ENCODE data around the gene FOXN4.

The FOXN4 gene

DNA sequence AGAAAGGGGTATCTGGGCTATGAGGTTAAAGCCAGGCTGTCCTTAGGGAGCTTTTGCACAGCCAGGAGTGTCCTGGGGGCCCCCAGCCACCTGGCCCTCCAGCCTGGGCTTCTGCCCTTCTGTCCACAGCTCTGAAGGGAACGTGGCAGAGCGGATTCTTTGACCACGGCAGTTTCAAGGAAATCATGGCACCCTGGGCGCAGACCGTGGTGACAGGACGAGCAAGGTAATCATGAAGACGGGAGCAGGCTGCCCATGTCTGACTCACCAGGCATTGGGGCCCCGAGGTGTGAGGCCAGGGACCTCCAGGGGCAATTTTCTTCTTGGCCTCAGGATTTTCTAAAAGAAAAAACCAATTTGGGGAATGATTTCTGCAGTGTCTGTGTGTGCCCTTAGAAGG lies 53.1 kb downstream of the FOXN4 start:
- no peak for DNase-seq

DNA sequence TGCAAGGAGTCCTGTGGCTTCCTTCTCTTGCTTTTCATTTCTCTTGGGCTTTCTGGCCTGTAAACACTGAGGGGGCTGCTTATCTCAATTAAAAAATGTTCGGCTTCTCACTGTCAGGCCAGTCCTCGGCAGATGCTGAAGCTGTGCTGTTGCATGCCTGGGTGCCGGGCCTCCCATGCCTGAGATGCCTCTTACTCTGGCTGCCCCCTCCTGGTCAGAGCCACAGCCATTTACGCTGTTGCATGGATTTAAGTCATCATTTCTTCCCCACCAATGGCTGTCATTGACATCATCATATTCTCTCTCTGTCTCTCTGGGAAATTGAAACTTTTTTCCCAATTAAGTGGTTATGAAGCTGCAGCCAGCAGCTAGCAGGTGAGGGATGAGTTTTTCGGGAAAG lies 53.7 kb downstream of the FOXN4 start:
- DNase-seq, result no peak

DNA sequence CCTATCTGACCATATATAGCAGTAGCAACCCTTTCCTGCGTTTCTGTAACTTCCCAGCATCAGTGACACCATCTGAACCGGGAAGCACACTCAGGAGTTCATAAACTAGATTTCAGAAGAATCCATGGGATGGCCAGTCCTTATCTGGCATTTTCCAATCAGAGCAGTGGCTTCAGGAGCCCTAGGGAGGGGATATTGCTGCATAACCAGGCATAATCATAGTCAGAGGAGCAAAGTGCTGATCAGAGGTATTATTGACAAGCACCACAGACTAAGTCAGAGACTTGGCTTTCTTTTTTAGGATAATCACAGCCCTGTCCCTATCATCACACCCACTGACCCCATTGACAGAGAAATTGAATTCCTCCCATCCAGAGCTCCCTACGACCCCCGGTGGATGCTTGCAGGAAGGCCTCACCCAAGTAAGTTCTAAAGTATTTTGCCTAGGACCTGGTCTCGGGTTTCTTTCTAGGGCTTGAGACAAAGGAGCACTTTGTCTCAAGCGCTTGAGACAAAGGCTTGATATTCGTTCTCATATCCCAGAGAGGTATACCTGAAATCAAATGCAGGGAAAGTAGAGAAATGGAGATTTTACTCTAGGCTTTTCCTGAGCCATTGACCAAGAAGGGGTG lies 55.1 kb downstream of the FOXN4 start:
- no peak for DNase-seq

DNA sequence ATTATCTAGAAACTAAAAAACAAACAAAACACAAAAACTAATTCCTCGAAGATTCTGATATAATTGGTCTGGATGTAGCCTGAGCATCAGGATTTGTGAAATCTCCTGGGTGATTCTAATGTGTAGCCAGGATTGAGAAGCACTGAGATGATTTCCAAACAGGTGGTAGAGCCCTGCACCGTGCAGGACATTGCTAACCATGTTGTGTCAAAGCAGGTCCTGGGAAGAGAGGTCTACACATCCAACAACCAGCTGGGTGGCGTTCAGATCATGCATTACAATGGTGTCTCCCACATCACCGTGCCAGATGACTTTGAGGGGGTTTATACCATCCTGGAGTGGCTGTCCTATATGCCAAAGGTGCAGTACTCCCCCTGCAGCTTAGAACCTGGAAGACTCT lies 56.3 kb downstream of the FOXN4 start:
- no peak for DNase-seq

DNA sequence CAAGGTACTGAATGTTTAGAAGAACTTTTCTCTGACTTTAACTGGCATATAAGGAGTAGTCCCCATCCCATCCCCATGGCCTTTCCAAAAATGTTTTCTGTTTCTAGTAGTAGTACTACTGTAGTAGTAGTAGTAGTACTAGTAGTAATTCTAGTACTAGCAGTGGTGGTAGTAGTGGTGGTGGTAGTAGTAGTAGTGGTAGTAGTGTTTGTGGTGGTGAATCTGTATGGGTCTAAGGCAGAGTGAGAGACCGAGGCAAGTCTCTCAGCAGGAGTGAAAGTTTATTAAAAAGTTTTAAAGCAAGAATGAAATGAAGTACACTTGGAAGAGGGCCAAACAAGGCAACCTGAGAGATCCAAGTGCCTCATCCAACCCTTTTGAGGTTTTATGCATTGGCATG lies 58.6 kb downstream of the FOXN4 start:
- DNase-seq, result no peak

DNA sequence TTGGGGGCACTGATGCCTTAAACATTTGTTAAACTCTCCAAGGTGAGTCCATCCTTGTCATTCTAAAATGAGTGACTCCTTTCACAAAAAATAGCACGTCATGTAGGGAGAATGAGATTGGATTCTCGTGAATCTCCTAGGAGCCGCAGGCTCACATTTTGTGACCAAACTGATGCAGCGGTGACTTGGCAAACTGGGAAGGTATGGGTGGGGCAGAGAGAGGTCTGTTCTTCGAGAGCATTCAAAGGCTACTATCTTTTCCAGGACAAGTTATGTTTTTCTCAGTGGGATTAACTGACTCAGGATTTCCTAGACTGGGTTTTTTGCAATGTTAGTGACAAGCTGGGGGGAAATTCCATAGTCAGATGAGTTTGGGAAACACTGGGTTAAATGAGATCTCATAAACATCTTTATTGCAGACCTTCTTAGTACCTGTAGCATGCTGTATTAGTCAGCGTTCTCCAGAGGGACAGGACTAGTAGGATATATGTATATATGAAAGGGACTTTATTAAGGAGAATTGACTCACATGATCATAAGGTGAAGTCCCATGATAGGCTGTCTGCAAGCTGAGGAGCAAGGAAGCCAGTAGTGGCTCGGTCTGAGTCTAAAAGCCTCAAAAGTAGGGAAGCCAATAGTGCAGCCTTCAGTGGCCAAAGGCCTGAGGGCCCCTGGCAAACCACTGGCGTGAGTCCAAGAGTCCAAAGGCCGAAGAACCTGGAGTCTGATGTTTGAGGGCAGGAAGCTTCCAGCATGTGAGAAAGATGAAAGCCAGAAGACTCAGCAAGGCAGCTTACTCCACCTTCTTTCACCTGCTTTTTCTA lies 61.0 kb downstream of the FOXN4 start:
- DNase-seq, result no peak

DNA sequence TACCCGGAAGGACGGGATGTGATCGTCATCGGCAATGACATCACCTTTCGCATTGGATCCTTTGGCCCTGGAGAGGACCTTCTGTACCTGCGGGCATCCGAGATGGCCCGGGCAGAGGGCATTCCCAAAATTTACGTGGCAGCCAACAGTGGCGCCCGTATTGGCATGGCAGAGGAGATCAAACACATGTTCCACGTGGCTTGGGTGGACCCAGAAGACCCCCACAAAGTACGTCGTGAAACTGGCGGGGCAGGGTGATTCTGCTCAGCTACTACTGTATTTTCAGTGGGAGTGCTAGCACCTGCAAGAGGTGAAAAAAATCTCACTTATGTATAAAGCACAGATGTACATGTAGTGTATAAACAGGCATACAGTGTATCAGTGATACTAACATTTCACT lies 62.9 kb downstream of the FOXN4 start:
- DNase-seq, result no peak

DNA sequence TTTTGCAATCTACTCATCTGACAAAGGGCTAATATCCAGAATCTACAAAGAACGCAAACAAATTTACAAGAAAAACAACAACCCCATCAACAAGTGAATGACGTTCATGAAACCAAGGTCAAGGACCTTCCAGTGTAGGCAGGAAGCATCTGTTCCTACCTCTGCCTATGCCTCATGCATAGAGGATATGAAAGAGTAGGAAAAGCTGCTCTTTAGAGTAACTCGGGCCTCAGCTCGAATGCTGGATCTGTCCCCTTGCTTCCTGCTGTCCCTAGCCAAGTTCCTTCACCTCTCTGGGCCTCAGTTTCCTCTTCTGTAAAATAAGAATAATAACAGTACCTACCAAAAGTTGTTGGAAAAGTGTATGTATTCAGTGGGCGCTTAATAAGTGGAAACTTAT lies 65.0 kb downstream of the FOXN4 start:
- no peak for DNase-seq

DNA sequence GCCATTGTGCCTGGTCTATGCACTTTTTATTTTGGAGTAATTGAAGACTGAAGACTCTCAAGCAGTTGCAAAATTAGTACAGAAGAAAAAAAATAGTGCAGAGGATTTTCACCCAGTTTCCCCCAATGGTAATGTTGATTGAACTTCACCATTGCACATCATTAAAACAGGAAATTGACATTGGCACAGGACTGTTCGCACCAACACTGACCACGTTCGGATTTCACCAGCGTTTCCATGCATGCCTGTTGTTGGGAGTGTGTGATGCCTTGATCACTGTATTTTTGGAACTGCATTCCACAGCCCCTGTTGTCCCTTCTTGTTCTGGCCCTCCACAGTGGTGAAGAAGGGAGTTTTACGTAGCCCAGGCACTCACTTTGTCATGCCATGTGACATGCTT lies 67.1 kb downstream of the FOXN4 start:
- no peak for DNase-seq

DNA sequence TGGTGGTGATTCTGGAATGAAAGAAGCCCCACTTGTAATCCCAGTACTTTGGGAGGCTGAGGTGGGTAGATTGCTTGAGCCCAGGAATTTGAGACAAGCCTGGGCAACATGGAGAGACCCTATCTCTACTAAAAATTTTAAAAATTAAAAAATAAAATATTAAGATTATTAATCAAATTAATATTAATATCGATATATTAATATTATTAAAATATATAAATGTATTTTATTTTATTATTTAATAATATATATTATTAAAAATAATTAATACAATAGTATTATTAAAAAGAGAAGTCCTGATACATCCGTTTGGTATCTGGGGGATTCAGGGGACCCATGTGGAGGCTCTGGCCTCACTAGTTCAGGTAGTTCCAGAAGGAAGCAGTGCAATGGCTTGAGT lies 68.7 kb downstream of the FOXN4 start:
- DNase-seq, result no peak

DNA sequence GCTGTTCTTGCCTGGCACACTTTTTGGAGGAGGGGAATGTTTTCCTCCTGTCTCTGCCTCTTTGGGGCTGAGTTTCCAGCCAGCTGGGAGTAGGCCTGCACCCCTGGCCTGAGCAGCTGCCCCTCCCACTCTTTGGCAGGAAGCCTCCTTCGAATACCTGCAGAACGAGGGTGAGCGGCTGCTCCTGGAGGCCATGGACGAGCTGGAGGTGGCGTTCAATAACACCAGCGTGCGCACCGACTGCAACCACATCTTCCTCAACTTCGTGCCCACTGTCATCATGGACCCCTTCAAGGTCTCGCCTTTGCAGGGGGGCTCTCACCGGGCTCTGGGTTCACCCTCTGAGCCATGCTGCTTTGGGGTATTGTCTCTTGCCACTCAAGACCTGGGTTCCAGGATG lies 69.4 kb downstream of the FOXN4 start:
- no peak for DNase-seq

DNA sequence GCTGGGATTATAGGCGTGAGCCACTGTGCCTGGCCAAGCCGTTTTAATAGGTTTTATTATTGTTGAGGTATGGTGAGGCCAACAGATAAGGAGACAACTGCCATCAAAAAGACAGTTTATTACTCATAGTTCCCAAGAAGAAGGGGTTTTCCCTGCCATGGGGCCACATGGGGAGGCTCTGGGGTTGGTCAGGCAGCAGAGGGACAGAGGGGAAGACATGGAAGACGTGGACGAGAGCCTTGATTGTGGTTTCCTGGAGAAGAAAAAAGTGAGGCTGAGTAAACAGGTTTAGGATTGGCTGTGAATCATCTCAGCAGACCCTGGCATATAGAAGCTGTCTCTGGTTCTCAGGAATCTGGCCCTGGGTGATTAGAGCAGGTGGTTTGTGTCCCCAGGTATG lies 69.9 kb downstream of the FOXN4 start:
- DNase-seq, result no peak

DNA sequence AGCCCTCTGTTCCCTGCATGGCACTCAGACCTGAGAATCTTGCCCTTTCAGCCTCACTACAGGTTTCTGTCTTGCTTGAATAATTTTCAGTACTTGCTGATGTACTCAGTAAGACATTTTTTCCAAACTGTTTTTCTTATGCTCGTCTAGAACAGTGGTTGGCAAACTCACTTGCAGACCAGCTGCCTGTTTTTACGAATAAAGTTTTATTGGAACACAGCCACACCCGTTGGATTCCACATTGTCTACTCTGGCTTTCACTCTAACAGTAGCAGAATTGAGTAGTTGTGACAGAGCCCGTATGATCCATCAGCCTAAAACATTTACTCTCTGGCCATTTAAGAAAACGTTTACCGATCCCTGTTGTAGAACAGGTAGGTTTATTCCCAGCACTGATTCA lies 72.8 kb downstream of the FOXN4 start:
- no peak for DNase-seq

DNA sequence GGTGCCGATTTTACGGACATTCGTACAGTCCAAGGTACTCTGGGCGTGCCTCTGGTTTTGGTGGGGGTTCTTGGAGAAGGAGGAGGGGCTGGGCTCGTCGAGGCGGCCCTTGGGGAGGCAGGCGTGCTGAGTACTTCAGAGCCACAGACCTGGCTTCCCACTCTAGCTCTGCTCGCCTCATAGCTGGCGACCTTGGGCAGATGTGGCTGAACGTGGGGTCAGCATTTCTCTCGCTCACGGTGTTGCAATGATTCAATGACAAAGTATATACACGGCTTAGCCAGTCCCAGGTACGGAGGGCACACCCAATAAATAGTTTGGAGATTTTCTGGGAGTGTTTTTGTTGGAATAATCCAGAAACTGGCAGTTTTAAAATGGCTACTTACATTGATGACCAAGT lies 75.1 kb downstream of the FOXN4 start:
- DNase-seq, result no peak

DNA sequence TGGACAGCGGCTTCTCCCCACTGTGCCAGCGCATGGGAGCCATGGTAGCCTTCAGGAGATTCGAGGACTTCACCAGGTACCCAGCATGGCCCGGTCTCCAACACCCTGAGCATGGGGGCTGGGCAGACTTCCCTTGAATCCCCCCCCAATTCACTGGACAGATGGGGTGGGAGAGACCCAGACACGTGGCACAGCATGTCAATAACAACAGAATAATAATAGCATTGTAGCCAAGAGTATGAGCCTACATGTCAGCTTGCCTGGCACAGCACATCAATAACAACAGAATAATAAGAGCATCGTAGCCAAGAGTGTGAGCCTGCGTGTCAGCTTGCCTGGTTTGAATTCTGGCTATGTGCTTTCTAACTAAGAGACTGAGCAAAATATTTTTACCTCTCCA lies 76.4 kb downstream of the FOXN4 start:
- no peak for DNase-seq

DNA sequence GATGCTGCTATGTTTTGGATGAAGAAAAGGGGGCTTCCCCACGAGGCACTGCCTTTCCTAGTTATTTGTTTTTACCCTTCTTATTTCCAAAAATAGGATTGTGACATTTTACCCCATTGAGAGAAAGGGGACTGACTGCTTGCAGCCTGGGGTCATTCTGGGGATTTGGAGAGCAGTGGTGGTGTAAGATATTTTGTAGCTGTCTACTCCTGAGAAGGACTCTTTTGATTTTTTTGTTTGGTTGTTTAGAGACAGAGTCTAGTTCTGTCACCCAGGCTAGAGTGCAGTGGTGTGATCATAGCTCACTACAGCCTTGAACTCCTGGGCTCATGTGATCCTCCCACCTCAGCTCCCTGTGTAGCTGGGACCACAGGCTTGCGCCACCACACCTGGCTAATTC lies 78.9 kb downstream of the FOXN4 start:
- no peak for DNase-seq

DNA sequence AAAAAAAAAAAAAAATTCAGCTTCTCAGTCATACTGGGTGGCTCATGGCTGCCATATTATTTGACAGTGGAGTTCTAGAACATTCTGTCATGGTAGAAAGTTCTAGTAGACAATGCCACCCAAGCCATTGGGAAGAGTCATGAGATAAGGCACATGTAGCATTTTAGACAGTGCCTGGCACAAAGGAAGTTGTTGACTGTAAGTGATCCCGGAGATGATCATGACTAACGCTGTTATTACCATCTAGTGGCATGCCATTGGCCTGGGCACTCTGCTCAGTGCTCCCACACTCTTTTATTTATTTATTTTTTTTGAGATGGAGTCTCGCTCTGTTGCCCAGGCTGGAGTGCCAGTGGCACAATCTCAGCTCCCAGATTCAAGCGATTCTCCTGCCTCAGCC lies 80.4 kb downstream of the FOXN4 start:
- DNase-seq, result no peak

All from left hindlimb (tissue), 1 donor.